Upper lobe of left lung (tissue), 6 donors: ENCODE results near the gene LTN1. TPM values are rescaled to one million over a fixed set of nuclear protein-coding genes. Genes with fewer than 3 reads are reported as not detected.

Experiments
- ATAC-seq, 2 donors: fragments of 200-7000 bp; cut with Tn5 transposase; one replicate each; pipeline ENCODE4 v1.9.1; 2022; ENCODE audit warnings: mild to moderate bottlenecking in 2 of 2, moderate library complexity in 2 of 2; ENCODE audit not compliant: low FRiP score in 2 of 2
- DNase-seq, 2 donors: peaks; one replicate each; pipeline ENCODE4 v3.0.0-alpha.2; 2019 to 2020
- H3K27ac ChIP-seq, 4 donors: fragments of 200-600 bp; sonication (generic); one replicate each; pipeline ENCODE4 v1.5.1; 2016 to 2019
- H3K27me3 ChIP-seq, 4 donors: fragments of 200-600 bp; sonication (generic); one replicate each; pipeline ENCODE4 v1.5.1; 2017 to 2019
- H3K36me3 ChIP-seq, 4 donors: fragments of 200-600 bp; sonication (generic); one replicate each; pipeline ENCODE4 v1.5.1; 2016 to 2019
- H3K4me1 ChIP-seq, 4 donors: fragments of 200-600 bp; sonication (generic); one replicate each; pipeline ENCODE4 v1.5.1; 2018 to 2019
- H3K4me3 ChIP-seq, 4 donors: fragments of 200-600 bp; sonication (generic); one replicate each; pipeline ENCODE4 v1.5.1; 2017 to 2019; ENCODE audit warnings: mild to moderate bottlenecking in 2 of 4, moderate library complexity in 1 of 4
- H3K9me3 ChIP-seq, 4 donors: fragments of 200-600 bp; sonication (generic); one replicate each; pipeline ENCODE4 v1.5.1; 2018 to 2019
- CTCF ChIP-seq, 6 experiments: fragments of 450-650 bp in 4 of 6; fragments of 200-600 bp in 2 of 6; sonication (generic) in 2 of 6; IDR thresholded peaks; one replicate each; pipeline ENCODE4 v1.5.1; 2016 to 2019; ENCODE audit warnings: antibody characterized with exemption in 6 of 6
- EP300 ChIP-seq, 4 donors: sonication (generic); formaldehyde crosslinking; IDR thresholded peaks; one replicate each; pipeline ENCODE4 v1.5.1; 2017; ENCODE audit warnings: antibody characterized with exemption in 4 of 4, control low read depth in 2 of 4
- POLR2A ChIP-seq, 4 donors: fragments of 450-650 bp; IDR thresholded peaks; one replicate each; pipeline ENCODE4 v1.5.1; 2016 to 2017; ENCODE audit warnings: antibody characterized with exemption in 4 of 4, mild to moderate bottlenecking in 2 of 4
- POLR2AphosphoS5 ChIP-seq, 2 donors: sonication (generic); formaldehyde crosslinking; IDR thresholded peaks; one replicate each; pipeline ENCODE4 v1.5.1; 2017; ENCODE audit warnings: antibody characterized with exemption in 2 of 2
- WGBS, 2 donors: methylation state at CpG; one replicate each; pipeline ENCODE4 v1.1.5; 2017 to 2018; 5-methylcytosine and 5-hydroxymethylcytosine counted together
- total RNA-seq, 6 donors: library from RNA; depleted of rRNA in 4 of 6; stranded (reverse); fragments of >200 nt in 4 of 6; gene quantifications; one replicate each; pipeline versions ENCODE4 v1.1.0 to v1.2.1, GENCODE V29; 2016 to 2021
- donor health status: DM: no; HTN: no; CAD: no; lungs with moderate emphysema.
- donor health status: DM: no; HTN: yes; CAD: no; lungs with severe emphysema.

Gene LTN1
- total RNA-seq, 6 donors from 2014 or later, result 7.4 to 45.6 (median 21.4) TPM

GRCh38 chr21:28883931-28884330, 108.7 kb downstream of the LTN1 start:
- Histone ChIP-seq H3K27ac (peak overlapping the region in 2 of 4 donors; percentile 93 to 96), H3K4me1 (peaks cover 4 to 17% (median 7%) of the 10 kb centered on the region in 4 donors), H3K9me3 (no peaks in the 10 kb centered on the region), H3K27me3 (no peaks in the 10 kb centered on the region), H3K36me3 (peaks cover 0 to 23% (median 8%) of the 10 kb centered on the region in 4 donors), H3K4me3 (peak overlapping the region in 2 of 4 donors; percentile 55 to 63)
- no peak for DNase-seq
- TF ChIP-seq CTCF (IDR thresholded peaks at IDR 0.05) (no peak), POLR2AphosphoS5 (IDR thresholded peaks at IDR 0.05) (no peak), EP300 (IDR thresholded peaks at IDR 0.05) (no peak), POLR2A (IDR thresholded peaks at IDR 0.05) (no peak)
- ATAC-seq, result no peak

GRCh38 chr21:28882345-28882744, 110.3 kb downstream of the LTN1 start:
- Histone ChIP-seq H3K4me3 (no peak overlapping the region), H3K27me3 (no peaks in the 10 kb centered on the region), H3K27ac (no peak overlapping the region), H3K9me3 (no peaks in the 10 kb centered on the region), H3K4me1 (peaks cover 4 to 17% (median 7%) of the 10 kb centered on the region in 4 donors), H3K36me3 (peaks cover 0 to 23% (median 10%) of the 10 kb centered on the region in 4 donors)
- ATAC-seq (no peak), DNase-seq (no peak)
- TF ChIP-seq POLR2AphosphoS5 (IDR thresholded peaks at IDR 0.05), result no peak
- 48 to 74% methylated on average over 2 of the region's 2 CpGs for WGBS, 2 donors

Other genes starting within 250 kb of the LTN1 start
- gene RWDD2B, start 26.5 kb upstream of the LTN1 start, total RNA-seq, result 10 to 100 TPM in 2 of 6 donors, 1 to 10 TPM in 4; 2.1 to 13.4 (median 8.6) TPM
- 10 to 100 TPM; 23.0 to 50.0 (median 29.3) TPM for gene USP16, start 31.8 kb upstream of the LTN1 start, total RNA-seq
- 100 to 1,000 TPM in 3 of 6 donors, 10 to 100 TPM in 3; 39.8 to 133 (median 99.0) TPM for gene CCT8, start 80.8 kb upstream of the LTN1 start, total RNA-seq
- 1 to 10 TPM; 3.5 to 9.4 (median 5.9) TPM for gene MAP3K7CL, start 137.8 kb upstream of the LTN1 start, total RNA-seq